PFSK-1 (cell line): Measurements from ENCODE around the gene MRPL51.

Source experiments
- FOXP2 ChIP-seq: optimal IDR thresholded peaks from 2 replicates; pipeline ENCODE3; 2011; ENCODE audit warnings: borderline replicate concordance, control low read depth, inconsistent platforms; ENCODE audit not compliant: insufficient read depth; ENCODE audit errors: extremely low read length, extremely low read depth
- POLR2AphosphoS5 ChIP-seq: IDR thresholded peaks from 2 replicates; pipeline ENCODE4 v1.6.1; 2012; ENCODE audit warnings: low read depth, mild to moderate bottlenecking, control low read depth, low read length, moderate library complexity
- REST ChIP-seq, 2 experiments: IDR thresholded peaks; 2 replicates each; pipeline versions ENCODE4 v1.6.1 to v1.8.0; 2011 to 2012; ENCODE audit warnings: low read depth in 2 of 2, low read length in 2 of 2, control low read depth in 1 of 2, inconsistent platforms in 1 of 2, mild to moderate bottlenecking in 1 of 2, moderate library complexity in 1 of 2; ENCODE audit not compliant: insufficient read depth in 1 of 2
- SIN3A ChIP-seq: IDR thresholded peaks from 2 replicates; pipeline ENCODE4 v1.6.1; 2012; ENCODE audit warnings: mild to moderate bottlenecking, low read length, moderate library complexity, borderline replicate concordance; ENCODE audit not compliant: insufficient read depth
- TAF1 ChIP-seq: IDR thresholded peaks from 2 replicates; pipeline ENCODE4 v1.6.1; 2012; ENCODE audit warnings: low read length, control low read depth, borderline replicate concordance; ENCODE audit not compliant: insufficient read depth

GRCh38 chr12:6469092-6469491 lies 24.0 kb downstream of the MRPL51 start:
- TF ChIP-seq SIN3A: no peak
- no peak for TF ChIP-seq POLR2AphosphoS5
- TF ChIP-seq TAF1: no peak
- TF ChIP-seq FOXP2: no peak
- no peak for TF ChIP-seq REST (IDR thresholded peaks at IDR 0.05; ENCODE audit: insufficient read depth in 1 of 2, low read depth in 2 of 2, low read length in 2 of 2)
